GM23338 (cell line): ENCODE data around the gene ADGRG1. TPM values are rescaled to one million over a fixed set of nuclear protein-coding genes. Genes with fewer than 3 reads are reported as not detected.

Experiments used
- ATAC-seq: fragments of 200-7000 bp; cut with Tn5 transposase; 3 replicates; pipeline ENCODE4 v1.9.1; 2020
- DNase-seq: peaks from one replicate; pipeline ENCODE4 v3.0.0-alpha.2; 2015; ENCODE audit warnings: low spot score
- H2AFZ ChIP-seq: fragments of 200-600 bp; sonication (generic); 2 replicates; pipeline ENCODE4 v1.8.0; 2016; ENCODE audit warnings: antibody characterized with exemption, mild to moderate bottlenecking, moderate library complexity
- H3F3A ChIP-seq: fragments of 200-600 bp; sonication (generic); replicated peaks from 2 replicates; pipeline ENCODE4 v1.8.0; 2017; ENCODE audit warnings: antibody characterized with exemption, mixed run types, low read depth
- H3K27ac ChIP-seq: fragments of 200-600 bp; sonication (generic); 2 replicates; pipeline ENCODE4 v1.6.1; 2016; ENCODE audit warnings: low read depth
- H3K27me3 ChIP-seq: fragments of 200-600 bp; sonication (generic); 2 replicates; pipeline ENCODE4 v1.8.0; 2016; ENCODE audit warnings: mild to moderate bottlenecking, mixed run types, moderate library complexity; ENCODE audit not compliant: insufficient read depth
- H3K36me3 ChIP-seq: fragments of 200-600 bp; sonication (generic); 2 replicates; pipeline ENCODE4 v1.8.0; 2016; ENCODE audit warnings: mild to moderate bottlenecking; ENCODE audit not compliant: insufficient read depth
- H3K4me1 ChIP-seq: fragments of 200-600 bp; sonication (generic); 2 replicates; pipeline ENCODE4 v1.8.0; 2016; ENCODE audit warnings: mild to moderate bottlenecking, moderate library complexity; ENCODE audit not compliant: insufficient read depth
- H3K4me2 ChIP-seq: fragments of 200-600 bp; sonication (generic); 2 replicates; pipeline ENCODE4 v1.7.1; 2017; ENCODE audit warnings: mixed run types
- H3K4me3 ChIP-seq: fragments of 200-600 bp; sonication (generic); 2 replicates; pipeline ENCODE4 v1.6.1; 2016; ENCODE audit warnings: mixed run types
- H3K79me2 ChIP-seq: fragments of 200-600 bp; sonication (generic); replicated peaks from 2 replicates; pipeline ENCODE4 v1.8.0; 2017; ENCODE audit warnings: mild to moderate bottlenecking; ENCODE audit not compliant: insufficient read depth
- H3K9me2 ChIP-seq: fragments of 200-600 bp; sonication (generic); 2 replicates; pipeline ENCODE4 v1.8.0; 2017; ENCODE audit not compliant: insufficient read depth
- H4K20me1 ChIP-seq: fragments of 200-600 bp; sonication (generic); replicated peaks from 2 replicates; pipeline ENCODE4 v1.8.0; 2017; ENCODE audit warnings: mild to moderate bottlenecking; ENCODE audit not compliant: insufficient read depth
- H3K27ac Mint-ChIP-seq: 2 replicates; pipeline ENCODE4 v1.8.0; 2020; ENCODE audit warnings: inconsistent platforms, mild to moderate bottlenecking, moderate library complexity, mixed read lengths
- H3K27me3 Mint-ChIP-seq: 3 replicates; pipeline ENCODE4 v1.8.0; 2022; ENCODE audit warnings: low read depth, mild to moderate bottlenecking, moderate library complexity, mixed read lengths, inconsistent platforms; ENCODE audit not compliant: insufficient read depth, poor library complexity
- H3K36me3 Mint-ChIP-seq: 3 replicates; pipeline ENCODE4 v1.8.0; 2021; ENCODE audit warnings: low read depth, mild to moderate bottlenecking, inconsistent platforms, moderate library complexity, mixed read lengths
- H3K4me1 Mint-ChIP-seq: 3 replicates; pipeline ENCODE4 v1.8.0; 2020; ENCODE audit warnings: mild to moderate bottlenecking, inconsistent platforms, mixed read lengths
- H3K4me3 Mint-ChIP-seq: 3 replicates; pipeline ENCODE4 v1.8.0; 2021; ENCODE audit warnings: moderate library complexity, mild to moderate bottlenecking, inconsistent platforms, mixed read lengths
- H3K9me3 Mint-ChIP-seq: 3 replicates; pipeline ENCODE4 v1.8.0; 2020; ENCODE audit warnings: moderate library complexity, mild to moderate bottlenecking, inconsistent platforms, mixed read lengths
- CREB1 ChIP-seq: fragments of 250-450 bp; sonication (Bioruptor Pico); IDR thresholded peaks from 2 replicates; pipeline ENCODE4 v1.5.0; 2020; ENCODE audit warnings: low read depth, mild to moderate bottlenecking, moderate library complexity
- CTCF ChIP-seq, 2 experiments: fragments of 200-600 bp in 1 of 2; sonication (generic) in 1 of 2; conservative IDR thresholded peaks; 2 replicates each; pipeline versions ENCODE4 v1.5.1 to v1.6.1; 2016 to 2017; ENCODE audit warnings: antibody characterized with exemption in 2 of 2, low read depth in 2 of 2, mild to moderate bottlenecking in 2 of 2, moderate library complexity in 1 of 2
- ETS1 ChIP-seq: IDR thresholded peaks from 2 replicates; pipeline ENCODE4 v1.6.1; 2016; ENCODE audit warnings: antibody characterized with exemption
- EZH2 ChIP-seq: fragments of 200-600 bp; sonication (generic); IDR thresholded peaks from one replicate; pipeline ENCODE4 v1.8.0; 2017; ENCODE audit warnings: antibody characterized with exemption, mild to moderate bottlenecking, low read depth; ENCODE audit not compliant: unreplicated experiment
- EZH2phosphoT487 ChIP-seq: fragments of 200-600 bp; sonication (generic); IDR thresholded peaks from one replicate; pipeline ENCODE4 v1.8.1; 2018; ENCODE audit warnings: antibody characterized with exemption; ENCODE audit not compliant: unreplicated experiment
- JUNB ChIP-seq: IDR thresholded peaks from one replicate; pipeline ENCODE4 v1.6.1; 2016; ENCODE audit warnings: antibody characterized with exemption; ENCODE audit not compliant: unreplicated experiment
- NANOG ChIP-seq: IDR thresholded peaks from 2 replicates; pipeline ENCODE4 v1.6.1; 2016; ENCODE audit warnings: antibody characterized with exemption, borderline replicate concordance
- POLR2AphosphoS5 ChIP-seq: IDR thresholded peaks from 2 replicates; pipeline ENCODE4 v1.6.1; 2016; ENCODE audit warnings: antibody characterized with exemption, low read depth
- REST ChIP-seq: IDR thresholded peaks from one replicate; pipeline ENCODE4 v1.6.1; 2018; ENCODE audit warnings: antibody characterized with exemption; ENCODE audit not compliant: unreplicated experiment
- STAT1 ChIP-seq: IDR thresholded peaks from one replicate; pipeline ENCODE4 v1.6.1; 2016; ENCODE audit warnings: antibody characterized with exemption; ENCODE audit not compliant: unreplicated experiment
- ZNF114 ChIP-seq: fragments of 250-450 bp; sonication (Bioruptor Pico); IDR thresholded peaks from 2 replicates; pipeline ENCODE4 v1.5.0; 2020; ENCODE audit warnings: mild to moderate bottlenecking, moderate library complexity
- ZNF331 ChIP-seq: fragments of 250-450 bp; sonication (Bioruptor Pico); IDR thresholded peaks from 2 replicates; pipeline ENCODE4 v1.5.0; 2020; ENCODE audit warnings: low read depth, mild to moderate bottlenecking, moderate library complexity
- ZNF462 ChIP-seq: fragments of 250-450 bp; sonication (Bioruptor Pico); IDR thresholded peaks from 2 replicates; pipeline ENCODE4 v1.5.0; 2020; ENCODE audit warnings: mild to moderate bottlenecking, moderate library complexity
- polyA plus RNA-seq: library from polyadenylated mRNA; unstranded; fragments of >200 nt; fragmentation: Nextera tagmentation; extraction: Ambion mirVana; gene quantifications from 2 replicates; pipeline ENCODE4 v1.2.1, GENCODE V29; 2016
- total RNA-seq: library from RNA; depleted of rRNA; stranded (reverse); fragments of >200 nt; shearing (Covaris generic); gene quantifications from 2 replicates; pipeline ENCODE4 v1.2.3, GENCODE V29; 2014

ADGRG1 gene
- total and polyA plus RNA-seq, 2 experiments from 2014 or later = 0.14 to 0.47 TPM

- ATAC-seq (no peak), DNase-seq (no peak)
- Mint-ChIP-seq H3K4me3 (no peak overlapping the region), H3K36me3 (no peaks in the 10 kb centered on the region), H3K9me3 (no peaks in the 10 kb centered on the region), H3K4me1 (peaks cover 13% of the 10 kb centered on the region), H3K27ac (no peak overlapping the region), H3K27me3 (peaks cover 10% of the 10 kb centered on the region)
- no peaks in the 10 kb centered on the region for H3K79me2 ChIP-seq
- no peaks in the 10 kb centered on the region for H3F3A ChIP-seq
- no peaks in the 10 kb centered on the region for H3K9me2 ChIP-seq
- TF ChIP-seq ZNF462 (CRISPR knock-in tag) (no peak), ZNF331 (CRISPR knock-in tag) (no peak), REST (no peak), POLR2AphosphoS5 (no peak), NANOG (no peak), CTCF (conservative IDR thresholded peaks at IDR 0.05; ENCODE audit: low read depth in 2 of 2) (no peak), EZH2phosphoT487 (no peak), ETS1 (no peak), ZNF114 (CRISPR knock-in tag) (no peak), JUNB (no peak), EZH2 (no peak), STAT1 (no peak), CREB1 (no peak)
- H4K20me1 ChIP-seq = no peaks in the 10 kb centered on the region
- no peak overlapping the region for H3K4me3 ChIP-seq
- no peaks in the 10 kb centered on the region for H3K4me1 ChIP-seq
- H3K4me2 ChIP-seq = no peak overlapping the region
- no peaks in the 10 kb centered on the region for H3K27me3 ChIP-seq
- no peaks in the 10 kb centered on the region for H3K36me3 ChIP-seq
- no peak overlapping the region for H3K27ac ChIP-seq
- H2AFZ ChIP-seq = no peak overlapping the region
Measured at GRCh38 chr16:57616876-57617275, 11.6 kb upstream of the ADGRG1 start.
